SU-DHL-6 (cell line): ENCODE results near the gene IGSF3.

Experiments used
- H2AFZ ChIP-seq: fragments of 200-600 bp; sonication (generic); 2 replicates; pipeline ENCODE4 v1.6.1; 2014; ENCODE audit warnings: low read depth, mild to moderate bottlenecking, moderate library complexity, mixed read lengths, antibody characterized with exemption, low read length; ENCODE audit not compliant: severe bottlenecking
- H3F3A ChIP-seq: fragments of 200-600 bp; shearing (Covaris generic); 2 replicates; pipeline ENCODE4 v1.6.0; 2016; ENCODE audit warnings: antibody characterized with exemption, mild to moderate bottlenecking; ENCODE audit not compliant: insufficient read depth
- H3K27ac ChIP-seq: fragments of 200-600 bp; sonication (generic); 2 replicates; pipeline ENCODE4 v1.5.1; 2016; ENCODE audit warnings: low read depth, mild to moderate bottlenecking, low read length, moderate library complexity, mixed read lengths
- H3K27me3 ChIP-seq: fragments of 200-600 bp; sonication (generic), shearing (Covaris generic); 2 replicates; pipeline ENCODE4 v1.6.0; 2014; ENCODE audit warnings: mild to moderate bottlenecking, low read length
- H3K36me3 ChIP-seq: fragments of 200-600 bp; sonication (generic); 2 replicates; pipeline ENCODE4 v1.6.1; 2014; ENCODE audit warnings: mild to moderate bottlenecking, low read length, mixed read lengths
- H3K4me2 ChIP-seq: fragments of 300-600, 200-600 bp; shearing (Covaris generic), sonication (generic); 2 replicates; pipeline ENCODE4 v1.6.0; 2014; ENCODE audit warnings: low read length, low read depth, mild to moderate bottlenecking; ENCODE audit not compliant: poor library complexity, severe bottlenecking
- H3K4me3 ChIP-seq: fragments of 200-600 bp; sonication (generic); 2 replicates; pipeline ENCODE4 v1.5.1; 2014; ENCODE audit warnings: antibody characterized with exemption, low read length, mild to moderate bottlenecking, mixed read lengths; ENCODE audit not compliant: insufficient read depth, poor library complexity, severe bottlenecking
- H3K79me2 ChIP-seq: fragments of 200-600 bp; sonication (generic); 2 replicates; pipeline ENCODE4 v1.6.1; 2014; ENCODE audit warnings: mild to moderate bottlenecking, low read length, moderate library complexity; ENCODE audit not compliant: insufficient read depth
- H3K9ac ChIP-seq: fragments of 200-600 bp; sonication (generic); 2 replicates; pipeline ENCODE4 v1.7.0; 2014; ENCODE audit warnings: mild to moderate bottlenecking, low read length
- H3K9me2 ChIP-seq: fragments of 200-600 bp; sonication (generic); replicated peaks from 2 replicates; pipeline ENCODE4 v1.6.1; 2014; ENCODE audit warnings: low read length; ENCODE audit not compliant: insufficient read depth
- H3K9me3 ChIP-seq: fragments of 200-600 bp; sonication (generic); 2 replicates; pipeline ENCODE4 v1.6.1; 2014; ENCODE audit warnings: low read length, mixed read lengths; ENCODE audit not compliant: insufficient read depth
- H4K20me1 ChIP-seq: fragments of 200-600 bp; sonication (generic); 2 replicates; pipeline ENCODE4 v1.6.1; 2014; ENCODE audit warnings: low read depth, mild to moderate bottlenecking, antibody characterized with exemption, low read length, moderate library complexity, mixed read lengths
- CTCF ChIP-seq: fragments of 200-600 bp; sonication (generic); IDR thresholded peaks from one replicate; pipeline ENCODE4 v1.5.1; 2017; ENCODE audit warnings: antibody characterized with exemption, mild to moderate bottlenecking, low read length, moderate library complexity; ENCODE audit not compliant: insufficient read depth, poor library complexity, severe bottlenecking
- EZH2phosphoT487 ChIP-seq: fragments of 200-600 bp; sonication (generic), shearing (Covaris generic); conservative IDR thresholded peaks from 2 replicates; pipeline ENCODE4 v1.6.1; 2018; ENCODE audit warnings: mild to moderate bottlenecking, antibody characterized with exemption, low read length, moderate library complexity, mixed read lengths

IGSF3 gene

GRCh38 chr1:116572771-116573430, 94.6 kb downstream of the IGSF3 start:
- H3K9ac ChIP-seq, result no peak overlapping the region
- no peak overlapping the region for H3K4me3 ChIP-seq
- H4K20me1 ChIP-seq, result peaks cover 4% of the 10 kb centered on the region; the same call in 1 of the 2 replicates
- H3F3A ChIP-seq, result no peaks in the 10 kb centered on the region
- H3K4me2 ChIP-seq, result no peak overlapping the region
- no peaks in the 10 kb centered on the region for H3K9me2 ChIP-seq
- no peaks in the 10 kb centered on the region for H3K27me3 ChIP-seq
- no peak overlapping the region for H3K27ac ChIP-seq
- H3K79me2 ChIP-seq, result no peaks in the 10 kb centered on the region
- H3K9me3 ChIP-seq, result no peaks in the 10 kb centered on the region
- H3K36me3 ChIP-seq, result no peaks in the 10 kb centered on the region
- no peak for TF ChIP-seq CTCF
- no peak for TF ChIP-seq EZH2phosphoT487
- H2AFZ ChIP-seq, result no peak overlapping the region

GRCh38 chr1:116572099-116572498, 95.4 kb downstream of the IGSF3 start:
- Histone ChIP-seq H3F3A (no peaks in the 10 kb centered on the region), H3K79me2 (no peaks in the 10 kb centered on the region), H3K36me3 (no peaks in the 10 kb centered on the region), H4K20me1 (peaks cover 4% of the 10 kb centered on the region; the same call in 1 of the 2 replicates), H3K27ac (no peak overlapping the region), H2AFZ (no peak overlapping the region), H3K9me2 (no peaks in the 10 kb centered on the region), H3K9me3 (no peaks in the 10 kb centered on the region), H3K9ac (no peak overlapping the region), H3K4me3 (no peak overlapping the region), H3K4me2 (no peak overlapping the region), H3K27me3 (no peaks in the 10 kb centered on the region)
- TF ChIP-seq CTCF, result no peak
- TF ChIP-seq EZH2phosphoT487, result no peak

GRCh38 chr1:116571215-116571919, 96.2 kb downstream of the IGSF3 start:
- Histone ChIP-seq H3K36me3 (no peaks in the 10 kb centered on the region), H3K9ac (peak overlapping the region; percentile 94), H4K20me1 (peaks cover 4% of the 10 kb centered on the region; the same call in 1 of the 2 replicates), H3K27me3 (no peaks in the 10 kb centered on the region), H3K79me2 (no peaks in the 10 kb centered on the region), H2AFZ (peak overlapping the region; percentile 99), H3K9me2 (no peaks in the 10 kb centered on the region), H3K27ac (no peak overlapping the region), H3K9me3 (no peaks in the 10 kb centered on the region), H3K4me2 (peak overlapping the region; percentile 86), H3K4me3 (peak overlapping the region; percentile 87), H3F3A (no peaks in the 10 kb centered on the region)
- TF ChIP-seq CTCF (no peak), EZH2phosphoT487 (no peak)
